IMR-90 (cell line): Measurements from ENCODE around the gene ACADL. TPM values are rescaled to one million over a fixed set of nuclear protein-coding genes. Genes with fewer than 3 reads are reported as not detected.

Experiments
- ATAC-seq: fragments of 200-7000 bp; cut with Tn5 transposase; 2 replicates; pipeline ENCODE4 v1.9.1; 2020; ENCODE audit warnings: low read depth, mild to moderate bottlenecking, moderate library complexity
- BruUV-seq: library from RNA; stranded (reverse); fragments of 400-500 nt; replicated peaks from 2 replicates; lab custom pipeline; 2021; lab: Mats Ljungman, UMichigan
- CTCF ChIA-PET: fragments of 300-600 bp; formaldehyde crosslinking; extraction: SDS; loops from one replicate; lab custom pipeline; 2021; ENCODE audit warnings: antibody characterized with exemption; lab: Yijun Ruan, JAX
- POLR2A ChIA-PET: fragments of 300-600 bp; sonication (Branson Sonifier 250); formaldehyde crosslinking; loops from one replicate; lab custom pipeline; 2022; ENCODE audit warnings: antibody characterized with exemption; ENCODE audit not compliant: unreplicated experiment; lab: Charles Lee
- DNase-seq: peaks from one replicate; pipeline ENCODE4 v3.0.0; 2013
- H2AFZ ChIP-seq: replicated peaks from 2 replicates; pipeline ENCODE3; 2013; ENCODE audit warnings: low read length, mild to moderate bottlenecking; ENCODE audit not compliant: poor library complexity
- H2AK5ac ChIP-seq: 2 replicates; pipeline ENCODE4 v1.6.1; 2013; ENCODE audit warnings: low read depth, low read length, inconsistent platforms
- H2AK9ac ChIP-seq: replicated peaks from 2 replicates; pipeline ENCODE3; 2013; ENCODE audit warnings: mild to moderate bottlenecking, low read depth, low read length, moderate library complexity; ENCODE audit not compliant: poor library complexity
- H2BK120ac ChIP-seq: 2 replicates; pipeline ENCODE4 v1.6.1; 2013; ENCODE audit warnings: low read depth, low read length, inconsistent platforms
- H2BK15ac ChIP-seq: 3 replicates; pipeline ENCODE4 v1.6.1; 2013; ENCODE audit warnings: low read depth, low read length, inconsistent platforms
- H2BK20ac ChIP-seq: 2 replicates; pipeline ENCODE4 v1.6.1; 2013; ENCODE audit warnings: low read depth, mild to moderate bottlenecking, inconsistent platforms, low read length, moderate library complexity
- H2BK5ac ChIP-seq: 2 replicates; pipeline ENCODE4 v1.6.1; 2013; ENCODE audit warnings: mild to moderate bottlenecking, low read depth, low read length, inconsistent platforms; ENCODE audit not compliant: poor library complexity, severe bottlenecking
- H3K14ac ChIP-seq: replicated peaks from 2 replicates; pipeline ENCODE4 v1.6.1; 2013; ENCODE audit warnings: low read depth, low read length, inconsistent platforms
- H3K18ac ChIP-seq: 2 replicates; pipeline ENCODE4 v1.6.1; 2013; ENCODE audit warnings: low read depth, low read length, control low read depth
- H3K23ac ChIP-seq: 2 replicates; pipeline ENCODE4 v1.6.1; 2013; ENCODE audit warnings: low read depth, low read length, inconsistent platforms
- H3K27ac ChIP-seq: 2 replicates; pipeline ENCODE4 v1.5.1; 2013; ENCODE audit warnings: mild to moderate bottlenecking, control low read depth, low read length; ENCODE audit not compliant: insufficient read depth
- H3K27me3 ChIP-seq: 2 replicates; pipeline ENCODE4 v1.6.1; 2013; ENCODE audit warnings: low read length; ENCODE audit not compliant: control insufficient read depth, insufficient read depth
- H3K36me3 ChIP-seq: 2 replicates; pipeline ENCODE4 v1.6.1; 2013; ENCODE audit warnings: low read length, mixed read lengths; ENCODE audit not compliant: control insufficient read depth, insufficient read depth
- H3K4ac ChIP-seq: 2 replicates; pipeline ENCODE4 v1.6.1; 2013; ENCODE audit warnings: low read depth, low read length, inconsistent platforms
- H3K4me1 ChIP-seq: 2 replicates; pipeline ENCODE4 v1.6.1; 2013; ENCODE audit warnings: low read length, mixed read lengths; ENCODE audit not compliant: control insufficient read depth, insufficient read depth
- H3K4me2 ChIP-seq: 2 replicates; pipeline ENCODE4 v1.6.1; 2013; ENCODE audit warnings: low read depth, mild to moderate bottlenecking, control low read depth, low read length, moderate library complexity
- H3K4me3 ChIP-seq: 2 replicates; pipeline ENCODE4 v1.5.1; 2013; ENCODE audit warnings: low read depth, mild to moderate bottlenecking, control low read depth, low read length, moderate library complexity; ENCODE audit not compliant: insufficient read depth
- H3K56ac ChIP-seq: 2 replicates; pipeline ENCODE4 v1.6.1; 2013; ENCODE audit warnings: low read length, inconsistent platforms; ENCODE audit not compliant: insufficient read depth; ENCODE audit errors: extremely low read depth
- H3K79me1 ChIP-seq, 2 experiments: 2 replicates each; pipeline ENCODE4 v1.6.1; 2013; ENCODE audit warnings: low read length in 2 of 2, inconsistent platforms in 1 of 2, low read depth in 1 of 2
- H3K9ac ChIP-seq: 2 replicates; pipeline ENCODE4 v1.6.1; 2013; ENCODE audit warnings: low read depth, low read length, control low read depth
- H3K9me1 ChIP-seq: 2 replicates; pipeline ENCODE4 v1.6.1; 2013; ENCODE audit warnings: low read length, inconsistent platforms; ENCODE audit not compliant: insufficient read depth
- H3K9me3 ChIP-seq: 2 replicates; pipeline ENCODE4 v1.6.1; 2013; ENCODE audit warnings: low read length; ENCODE audit not compliant: control insufficient read depth, insufficient read depth
- H4K20me1 ChIP-seq: 2 replicates; pipeline ENCODE4 v1.6.1; 2013; ENCODE audit warnings: low read length, inconsistent platforms; ENCODE audit not compliant: insufficient read depth
- H4K5ac ChIP-seq: 2 replicates; pipeline ENCODE4 v1.6.1; 2013; ENCODE audit warnings: mild to moderate bottlenecking, low read depth, low read length, control low read depth
- H4K8ac ChIP-seq, 2 experiments: 2 replicates each; pipeline ENCODE4 v1.6.1; 2013; ENCODE audit warnings: low read depth in 2 of 2, low read length in 2 of 2, control low read depth in 1 of 2, inconsistent platforms in 1 of 2
- H4K91ac ChIP-seq: 2 replicates; pipeline ENCODE4 v1.6.1; 2013; ENCODE audit warnings: low read depth, low read length, inconsistent platforms; ENCODE audit not compliant: insufficient read depth
- BHLHE40 ChIP-seq: fragments of 150-350 bp; IDR thresholded peaks from 2 replicates; pipeline ENCODE4 v1.6.1; 2016; ENCODE audit warnings: mild to moderate bottlenecking, low read depth, low read length
- CEBPB ChIP-seq: IDR thresholded peaks from 2 replicates; pipeline ENCODE4 v1.6.1; 2012; ENCODE audit warnings: low read depth, low read length, improper control_type of control experiment
- CHD1 ChIP-seq: IDR thresholded peaks from 2 replicates; pipeline ENCODE4 v1.6.1; 2012; ENCODE audit warnings: low read depth, low read length, improper control_type of control experiment
- FOS ChIP-seq: fragments of 150-350 bp; IDR thresholded peaks from 2 replicates; pipeline ENCODE4 v1.6.1; 2016; ENCODE audit warnings: low read depth, low read length
- MAFK ChIP-seq: IDR thresholded peaks from 2 replicates; pipeline ENCODE4 v1.6.1; 2012; ENCODE audit warnings: low read depth, low read length, improper control_type of control experiment
- MAZ ChIP-seq: IDR thresholded peaks from 2 replicates; pipeline ENCODE4 v1.6.1; 2012; ENCODE audit warnings: low read depth, mild to moderate bottlenecking, low read length, improper control_type of control experiment, moderate library complexity, borderline replicate concordance
- MXI1 ChIP-seq: IDR thresholded peaks from 2 replicates; pipeline ENCODE4 v1.6.1; 2012; ENCODE audit warnings: low read depth, mild to moderate bottlenecking, low read length, moderate library complexity, borderline replicate concordance
- NFE2L2 ChIP-seq: fragments of 150-350 bp; IDR thresholded peaks from 2 replicates; pipeline ENCODE4 v1.6.1; 2016; ENCODE audit warnings: low read depth, mild to moderate bottlenecking, low read length
- POLR2A ChIP-seq: IDR thresholded peaks from 2 replicates; pipeline ENCODE4 v1.6.1; 2012; ENCODE audit warnings: mild to moderate bottlenecking, low read depth, low read length
- RAD21 ChIP-seq: IDR thresholded peaks from 2 replicates; pipeline ENCODE4 v1.6.1; 2012; ENCODE audit warnings: low read length, improper control_type of control experiment
- RCOR1 ChIP-seq: IDR thresholded peaks from 2 replicates; pipeline ENCODE4 v1.6.1; 2012; ENCODE audit warnings: mild to moderate bottlenecking, low read length, improper control_type of control experiment; ENCODE audit not compliant: insufficient replicate concordance
- RFX5 ChIP-seq: IDR thresholded peaks from 2 replicates; pipeline ENCODE4 v1.8.0; 2012; ENCODE audit warnings: low read depth, mild to moderate bottlenecking, low read length, moderate library complexity
- SMC3 ChIP-seq: fragments of 150-350 bp; IDR thresholded peaks from 2 replicates; pipeline ENCODE4 v1.6.1; 2016; ENCODE audit warnings: low read depth, mild to moderate bottlenecking, antibody characterized with exemption, low read length, moderate library complexity
- WGBS, 2 experiments: methylation state at CpG; one replicate each; pipeline versions ENCODE4 v1.1.5 to v1.1.7; 2013; ENCODE audit warnings: missing lambda C conversion rate in 2 of 2; ENCODE audit not compliant: insufficient read length in 1 of 2; ENCODE audit errors: extremely low coverage in 2 of 2; 5-methylcytosine and 5-hydroxymethylcytosine counted together
- dilution Hi-C: fragments of 300-500 bp; cut with HindIII; formaldehyde crosslinking; loops from one replicate; pipeline ENCODE4 v1.14.3; 2018; ENCODE audit warnings: low sequenced_read_pairs; ENCODE audit not compliant: unreplicated experiment
- in situ Hi-C: fragments of 300-500 bp; cut with MboI; formaldehyde crosslinking; loops from 3 replicates; pipeline ENCODE4 v1.14.3; 2019; ENCODE audit warnings: low sequenced_read_pairs, inconsistent platforms, mixed read lengths
- intact Hi-C: fragments of 100-400 bp; cut with micrococcal nuclease; formaldehyde crosslinking; loops from 2 replicates; pipeline ENCODE4 v1.10.0; 2022
- polyA plus RNA-seq, 3 experiments: library from polyadenylated mRNA; depleted of rRNA; stranded (reverse); fragments of >200 nt; gene quantifications; 2 replicates each; pipeline ENCODE4 v1.2.3, GENCODE V29; 2012; ENCODE audit warnings: low replicate concordance in 1 of 3
- total RNA-seq: library from RNA; depleted of rRNA; stranded (reverse); fragments of >200 nt; gene quantifications from 2 replicates; pipeline ENCODE4 v1.2.3, GENCODE V29; 2012
- TF ChIP-seq, protein P1 (sequence below): conservative IDR thresholded peaks from 2 replicates; pipeline ENCODE4 v1.5.1; 2012; ENCODE audit warnings: mild to moderate bottlenecking, low read depth, low read length, improper control_type of control experiment
- TF ChIP-seq, protein P2 (sequence below): fragments of 150-350 bp; IDR thresholded peaks from 2 replicates; pipeline ENCODE4 v1.6.1; 2016; ENCODE audit warnings: low read depth, mild to moderate bottlenecking, low read length, moderate library complexity, borderline replicate concordance
- TF ChIP-seq, protein P3 (sequence below): fragments of 150-350 bp; IDR thresholded peaks from 2 replicates; pipeline ENCODE4 v1.6.1; 2017; ENCODE audit warnings: mild to moderate bottlenecking, antibody characterized with exemption, low read length, low read depth

Gene ACADL
- total and polyA plus RNA-seq, 2 of the 4 experiments (the other 2 are of a cell fraction): not detected

DNA sequence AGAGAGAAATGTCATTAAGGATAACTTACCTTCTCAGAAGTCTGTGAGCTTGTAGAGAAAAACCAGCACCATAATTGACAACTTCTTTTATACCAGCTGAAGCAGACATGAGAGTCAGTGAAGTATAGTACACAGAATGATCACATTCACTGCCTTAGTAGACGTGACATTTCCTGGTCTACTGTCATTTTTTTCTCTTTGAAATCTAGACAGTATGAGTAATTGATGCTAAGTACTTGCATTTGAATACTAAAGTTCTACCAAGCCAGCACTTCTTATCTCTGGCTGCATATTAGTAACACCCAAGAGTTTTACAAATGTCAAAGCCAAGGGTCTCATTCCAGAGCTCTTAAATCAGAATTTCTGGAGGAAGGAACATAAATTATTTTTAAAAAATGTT, 25.4 kb upstream of the ACADL start:
- Histone ChIP-seq H3K4me3 (no peak overlapping the region), H4K5ac (no peak overlapping the region), H3K27me3 (no peaks in the 10 kb centered on the region), H2BK20ac (no peak overlapping the region), H4K8ac (no peak overlapping the region), H2BK15ac (no peak overlapping the region), H3K4ac (no peak overlapping the region), H3K36me3 (no peaks in the 10 kb centered on the region), H2AFZ (no peak overlapping the region), H3K9ac (no peak overlapping the region), H3K79me1 (no peaks in the 10 kb centered on the region), H4K20me1 (no peaks in the 10 kb centered on the region), H2BK120ac (no peak overlapping the region), H3K4me1 (no peaks in the 10 kb centered on the region), H3K9me3 (no peaks in the 10 kb centered on the region), H2AK9ac (no peak overlapping the region), H4K91ac (no peak overlapping the region), H3K4me2 (no peak overlapping the region), H3K14ac (no peak overlapping the region), H3K27ac (no peak overlapping the region), H2AK5ac (no peak overlapping the region), H3K23ac (no peak overlapping the region), H3K9me1 (no peaks in the 10 kb centered on the region), H3K18ac (no peak overlapping the region), H2BK5ac (no peak overlapping the region), H3K56ac (no peak overlapping the region)
- intact Hi-C loops (no loop called here), in situ Hi-C loops (no loop called here), dilution Hi-C loops (no loop called here)
- TF ChIP-seq RAD21: no peak
- no peak for TF ChIP-seq MAZ
- no peak for TF ChIP-seq NFE2L2
- TF ChIP-seq, protein P1, sequence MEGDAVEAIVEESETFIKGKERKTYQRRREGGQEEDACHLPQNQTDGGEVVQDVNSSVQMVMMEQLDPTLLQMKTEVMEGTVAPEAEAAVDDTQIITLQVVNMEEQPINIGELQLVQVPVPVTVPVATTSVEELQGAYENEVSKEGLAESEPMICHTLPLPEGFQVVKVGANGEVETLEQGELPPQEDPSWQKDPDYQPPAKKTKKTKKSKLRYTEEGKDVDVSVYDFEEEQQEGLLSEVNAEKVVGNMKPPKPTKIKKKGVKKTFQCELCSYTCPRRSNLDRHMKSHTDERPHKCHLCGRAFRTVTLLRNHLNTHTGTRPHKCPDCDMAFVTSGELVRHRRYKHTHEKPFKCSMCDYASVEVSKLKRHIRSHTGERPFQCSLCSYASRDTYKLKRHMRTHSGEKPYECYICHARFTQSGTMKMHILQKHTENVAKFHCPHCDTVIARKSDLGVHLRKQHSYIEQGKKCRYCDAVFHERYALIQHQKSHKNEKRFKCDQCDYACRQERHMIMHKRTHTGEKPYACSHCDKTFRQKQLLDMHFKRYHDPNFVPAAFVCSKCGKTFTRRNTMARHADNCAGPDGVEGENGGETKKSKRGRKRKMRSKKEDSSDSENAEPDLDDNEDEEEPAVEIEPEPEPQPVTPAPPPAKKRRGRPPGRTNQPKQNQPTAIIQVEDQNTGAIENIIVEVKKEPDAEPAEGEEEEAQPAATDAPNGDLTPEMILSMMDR: no peak
- no peak for TF ChIP-seq MAFK
- TF ChIP-seq POLR2A: no peak
- no peak for TF ChIP-seq FOS
- no peak for TF ChIP-seq RFX5
- no peak for TF ChIP-seq CHD1
- TF ChIP-seq, protein P2, sequence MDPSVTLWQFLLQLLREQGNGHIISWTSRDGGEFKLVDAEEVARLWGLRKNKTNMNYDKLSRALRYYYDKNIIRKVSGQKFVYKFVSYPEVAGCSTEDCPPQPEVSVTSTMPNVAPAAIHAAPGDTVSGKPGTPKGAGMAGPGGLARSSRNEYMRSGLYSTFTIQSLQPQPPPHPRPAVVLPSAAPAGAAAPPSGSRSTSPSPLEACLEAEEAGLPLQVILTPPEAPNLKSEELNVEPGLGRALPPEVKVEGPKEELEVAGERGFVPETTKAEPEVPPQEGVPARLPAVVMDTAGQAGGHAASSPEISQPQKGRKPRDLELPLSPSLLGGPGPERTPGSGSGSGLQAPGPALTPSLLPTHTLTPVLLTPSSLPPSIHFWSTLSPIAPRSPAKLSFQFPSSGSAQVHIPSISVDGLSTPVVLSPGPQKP: no peak
- no peak for TF ChIP-seq MXI1
- no peak for TF ChIP-seq BHLHE40
- no peak for TF ChIP-seq SMC3
- TF ChIP-seq CEBPB: no peak
- TF ChIP-seq, protein P3, sequence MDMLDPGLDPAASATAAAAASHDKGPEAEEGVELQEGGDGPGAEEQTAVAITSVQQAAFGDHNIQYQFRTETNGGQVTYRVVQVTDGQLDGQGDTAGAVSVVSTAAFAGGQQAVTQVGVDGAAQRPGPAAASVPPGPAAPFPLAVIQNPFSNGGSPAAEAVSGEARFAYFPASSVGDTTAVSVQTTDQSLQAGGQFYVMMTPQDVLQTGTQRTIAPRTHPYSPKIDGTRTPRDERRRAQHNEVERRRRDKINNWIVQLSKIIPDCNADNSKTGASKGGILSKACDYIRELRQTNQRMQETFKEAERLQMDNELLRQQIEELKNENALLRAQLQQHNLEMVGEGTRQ: no peak
- no peak for TF ChIP-seq RCOR1
- ATAC-seq (no peak), DNase-seq (no peak)
- no TSS peak for BruUV-seq
- WGBS, 2 experiments: no CpG with 5 or more reads among the region's 1 CpG
- ChIA-PET CTCF (interaction anchor here (0.6 kb wide), 1 partner anchor 1135 kb away, joined by 4 read pairs; no protein-coding TSS in a partner anchor), POLR2A (interaction anchor here (0.6 kb wide), 1 partner anchor 29 kb away, joined by 3 read pairs; no protein-coding TSS in a partner anchor)
